T-helper 2 cell (primary cell): ENCODE data around the gene OBP2B.
"Not testable (repeated sequence)": the region's sequence is repeated elsewhere in the genome, so short reads cannot be mapped to it uniquely, and the experiment has no call there.

Experiments
- DNase-seq, 5 experiments: peaks; one replicate each; pipeline versions ENCODE4 v3.0.0 to v3.0.0-alpha.2; 2012 to 2022

The OBP2B gene

GRCh38 chr9:133238272-133238850 is 29.3 kb upstream of the OBP2B start:
- DNase-seq, result peak in 3 of 5 experiments; percentile 7 to 36 (median 9)

- DNase-seq, result no peak
Measured at GRCh38 chr9:133237035-133237731, 28.1 kb upstream of the OBP2B start.

GRCh38 chr9:133236291-133237034 is 27.4 kb upstream of the OBP2B start:
- DNase-seq, result not testable (repeated sequence)

GRCh38 chr9:133235549-133236222 is 26.6 kb upstream of the OBP2B start:
- DNase-seq, result no peak

GRCh38 chr9:133234577-133235322 is 25.7 kb upstream of the OBP2B start:
- DNase-seq, result no peak

GRCh38 chr9:133233681-133234432 is 24.8 kb upstream of the OBP2B start:
- no peak for DNase-seq

GRCh38 chr9:133231934-133232568 is 23.0 kb upstream of the OBP2B start:
- not testable (repeated sequence) for DNase-seq

GRCh38 chr9:133230514-133230913 is 21.5 kb upstream of the OBP2B start:
- DNase-seq, result not testable (repeated sequence)

- DNase-seq, result no peak
Measured at GRCh38 chr9:133230093-133230492, 21.0 kb upstream of the OBP2B start.

- DNase-seq, result not testable (repeated sequence)
Measured at GRCh38 chr9:133228474-133229193, 19.6 kb upstream of the OBP2B start.

- not testable (repeated sequence) for DNase-seq
Measured at GRCh38 chr9:133227996-133228395, 18.9 kb upstream of the OBP2B start.

- DNase-seq, result no peak
Measured at GRCh38 chr9:133227242-133227860, 18.3 kb upstream of the OBP2B start.

GRCh38 chr9:133226219-133227171 is 17.4 kb upstream of the OBP2B start:
- DNase-seq, result no peak

- no peak for DNase-seq
Measured at GRCh38 chr9:133225171-133226011, 16.3 kb upstream of the OBP2B start.

- DNase-seq, result no peak
Measured at GRCh38 chr9:133224762-133225161, 15.7 kb upstream of the OBP2B start.

- not testable (repeated sequence) for DNase-seq
Measured at GRCh38 chr9:133223159-133223756, 14.2 kb upstream of the OBP2B start.

GRCh38 chr9:133221994-133222393 is 12.9 kb upstream of the OBP2B start:
- DNase-seq, result not testable (repeated sequence)
